Measurements from ENCODE around the gene ZFP36L1.

Gene ZFP36L1

GRCh38 chr14:68782091-68782981 is 10.5 kb downstream of the ZFP36L1 start:
- Histone ChIP-seq H3K27me3 (replicated peaks) (no peaks in the 10 kb centered on the region), H3K36me3 (replicated peaks) (peaks cover 8% of the 10 kb centered on the region), H3K27ac (no peak overlapping the region), H3K4me3 (ENCODE audit: low read depth, low read length) (no peak overlapping the region)
- in situ Hi-C loops (cut with HindIII; ENCODE audit: low pct_ligation_motif_present, low sequenced_read_pairs), result no loop called here
- TF ChIP-seq CTCF (IDR thresholded peaks at IDR 0.05; ENCODE audit: low read depth, low read length, missing control alignments), result no peak
- no peak for DNase-seq

GRCh38 chr14:68781161-68782021 is 11.5 kb downstream of the ZFP36L1 start:
- no peak for TF ChIP-seq CTCF (IDR thresholded peaks at IDR 0.05; ENCODE audit: low read depth, low read length, missing control alignments)
- no peak for DNase-seq
- in situ Hi-C loops (cut with HindIII; ENCODE audit: low pct_ligation_motif_present, low sequenced_read_pairs), result no loop called here
- no peaks in the 10 kb centered on the region for H3K27me3 ChIP-seq (replicated peaks)
- no peak overlapping the region for H3K4me3 ChIP-seq (ENCODE audit: low read depth, low read length)
- no peaks in the 10 kb centered on the region for H3K36me3 ChIP-seq (replicated peaks)
- no peak overlapping the region for H3K27ac ChIP-seq

- H3K36me3 ChIP-seq (replicated peaks), result no peaks in the 10 kb centered on the region
- in situ Hi-C loops (cut with HindIII; ENCODE audit: low pct_ligation_motif_present, low sequenced_read_pairs), result no loop called here
- no peak for DNase-seq
- no peak overlapping the region for H3K4me3 ChIP-seq (ENCODE audit: low read depth, low read length)
- no peak for TF ChIP-seq CTCF (IDR thresholded peaks at IDR 0.05; ENCODE audit: low read depth, low read length, missing control alignments)
- no peaks in the 10 kb centered on the region for H3K27me3 ChIP-seq (replicated peaks)
- no peak overlapping the region for H3K27ac ChIP-seq
Observed at GRCh38 chr14:68780358-68781160, 12.3 kb downstream of the ZFP36L1 start.

- peak; percentile 70 for DNase-seq
- Histone ChIP-seq H3K27ac (no peak overlapping the region), H3K27me3 (replicated peaks) (no peaks in the 10 kb centered on the region), H3K36me3 (replicated peaks) (no peaks in the 10 kb centered on the region), H3K4me3 (ENCODE audit: low read depth, low read length) (no peak overlapping the region)
- in situ Hi-C loops (cut with HindIII; ENCODE audit: low pct_ligation_motif_present, low sequenced_read_pairs), result no loop called here
- no peak for TF ChIP-seq CTCF (IDR thresholded peaks at IDR 0.05; ENCODE audit: low read depth, low read length, missing control alignments)
Observed at GRCh38 chr14:68779761-68780323, 13.0 kb downstream of the ZFP36L1 start.

GRCh38 chr14:68777644-68778043 is 15.2 kb downstream of the ZFP36L1 start:
- no peak overlapping the region for H3K27ac ChIP-seq
- TF ChIP-seq CTCF (IDR thresholded peaks at IDR 0.05; ENCODE audit: low read depth, low read length, missing control alignments), result no peak
- no peaks in the 10 kb centered on the region for H3K27me3 ChIP-seq (replicated peaks)
- H3K36me3 ChIP-seq (replicated peaks), result no peaks in the 10 kb centered on the region
- in situ Hi-C loops (cut with HindIII; ENCODE audit: low pct_ligation_motif_present, low sequenced_read_pairs), result no loop called here
- DNase-seq, result no peak
- no peak overlapping the region for H3K4me3 ChIP-seq (ENCODE audit: low read depth, low read length)

All from brain microvascular endothelial cell (primary cell).